GM12878 (cell line): ENCODE results near the gene DLG2. TPM values are rescaled to one million over a fixed set of nuclear protein-coding genes. Genes with fewer than 3 reads are reported as not detected.

Source experiments
- ATAC-seq: fragments of 200-7000 bp; cut with Tn5 transposase; 3 replicates; pipeline ENCODE4 v1.9.1; 2020; ENCODE audit warnings: mild to moderate bottlenecking, moderate library complexity
- BruUV-seq: library from RNA; stranded (reverse); fragments of 400-500 nt; replicated peaks from 2 replicates; lab custom pipeline; 2021; lab: Mats Ljungman, UMichigan
- CTCF ChIA-PET: fragments of 300-600 bp; sonication (Branson Sonifier 250); formaldehyde crosslinking; extraction: SDS; loops from one replicate; lab custom pipeline; 2021; ENCODE audit warnings: inconsistent platforms; lab: Yijun Ruan, JAX
- POLR2A ChIA-PET: fragments of 350-600 bp; formaldehyde crosslinking; extraction: SDS; loops from one replicate; lab custom pipeline; 2021; ENCODE audit warnings: inconsistent platforms; lab: Charles Lee
- RAD21 ChIA-PET: fragments of 300-600 bp; sonication (Branson Sonifier 250); formaldehyde crosslinking; loops from one replicate; lab custom pipeline; 2023; ENCODE audit warnings: antibody characterized with exemption; ENCODE audit not compliant: unreplicated experiment; lab: Charles Lee
- SMC1A ChIA-PET: fragments of 300-600 bp; sonication (Branson Sonifier 250); formaldehyde crosslinking; loops from one replicate; lab custom pipeline; 2023; ENCODE audit not compliant: unreplicated experiment, uncharacterized antibody; lab: Charles Lee
- DNase-seq: peaks from one replicate; pipeline ENCODE4 v3.0.0-alpha.2; 2011; ENCODE audit warnings: low read depth, low spot score
- FAIRE-seq: peaks from 3 replicates; lab custom pipeline; 2011; peaks lifted over from hg19 to GRCh38; lab: Jason Lieb, UNC
- H2AFZ ChIP-seq: 2 replicates; pipeline ENCODE4 v1.6.0; 2011; ENCODE audit warnings: low read depth, low read length, control low read depth; ENCODE audit not compliant: control insufficient read depth
- H3K27ac ChIP-seq: 2 replicates; pipeline ENCODE4 v1.5.1; 2011; ENCODE audit warnings: control low read depth; ENCODE audit not compliant: control insufficient read depth, insufficient read depth
- H3K27me3 ChIP-seq, 2 experiments: replicated peaks in 1 of 2; 2 replicates each; pipeline versions ENCODE4 v1.6.0 to v1.6.1; 2011; ENCODE audit warnings: low read length in 1 of 2; ENCODE audit not compliant: control insufficient read depth in 2 of 2, insufficient read depth in 2 of 2
- H3K36me3 ChIP-seq, 2 experiments: 2 replicates each; pipeline ENCODE4 v1.5.1; 2011; ENCODE audit warnings: low read length in 1 of 2; ENCODE audit not compliant: control insufficient read depth in 2 of 2, insufficient read depth in 2 of 2
- H3K4me1 ChIP-seq: 2 replicates; pipeline ENCODE4 v1.6.1; 2011; ENCODE audit warnings: mild to moderate bottlenecking, low read length, moderate library complexity, mixed read lengths; ENCODE audit not compliant: control insufficient read depth, insufficient read depth
- H3K4me2 ChIP-seq: 2 replicates; pipeline ENCODE4 v1.6.0; 2011; ENCODE audit warnings: control low read depth; ENCODE audit not compliant: control insufficient read depth, insufficient read depth
- H3K4me3 ChIP-seq: fragments of 200-600 bp; sonication (generic); 2 replicates; pipeline ENCODE4 v1.5.1; 2016
- H3K79me2 ChIP-seq: 2 replicates; pipeline ENCODE4 v1.6.0; 2011; ENCODE audit warnings: low read length; ENCODE audit not compliant: control insufficient read depth, insufficient read depth
- H3K9ac ChIP-seq: 2 replicates; pipeline ENCODE4 v1.8.0; 2011; ENCODE audit warnings: low read length, control low read depth, mixed read lengths; ENCODE audit not compliant: control insufficient read depth, insufficient read depth
- H3K9me3 ChIP-seq: replicated peaks from 3 replicates; pipeline ENCODE4 v1.5.1; 2011; ENCODE audit warnings: mild to moderate bottlenecking, low read length; ENCODE audit not compliant: control insufficient read depth, insufficient read depth
- H4K20me1 ChIP-seq: 2 replicates; pipeline ENCODE4 v1.6.0; 2011; ENCODE audit not compliant: control insufficient read depth, insufficient read depth
- BCL3 ChIP-seq: IDR thresholded peaks from 2 replicates; pipeline ENCODE4 v1.6.1; 2011; ENCODE audit warnings: borderline replicate concordance, low read depth, mild to moderate bottlenecking, moderate library complexity, low read length; ENCODE audit not compliant: insufficient read depth, poor library complexity, severe bottlenecking
- CHD4 ChIP-seq: fragments of 200-600 bp; sonication (generic); IDR thresholded peaks from 2 replicates; pipeline ENCODE4 v1.6.1; 2016; ENCODE audit warnings: mild to moderate bottlenecking
- CREB1 ChIP-seq: IDR thresholded peaks from 2 replicates; pipeline ENCODE4 v1.6.1; 2012; ENCODE audit warnings: low read depth, mild to moderate bottlenecking, inconsistent platforms
- EP300 ChIP-seq, 2 experiments: fragments of 150-350 bp in 1 of 2; IDR thresholded peaks; 2 replicates each; pipeline ENCODE4 v1.6.1; 2011 to 2012; ENCODE audit warnings: low read depth in 2 of 2, low read length in 2 of 2, borderline replicate concordance in 1 of 2, improper control_type of control experiment in 1 of 2, inconsistent platforms in 1 of 2; ENCODE audit not compliant: control insufficient read depth in 1 of 2
- NFYA ChIP-seq: IDR thresholded peaks from 2 replicates; pipeline ENCODE4 v1.6.1; 2011; ENCODE audit warnings: low read depth, mild to moderate bottlenecking, low read length, improper control_type of control experiment, borderline replicate concordance
- NR2F1 ChIP-seq: fragments of 450-650 bp; conservative IDR thresholded peaks from 2 replicates; pipeline ENCODE4 v1.6.1; 2017; ENCODE audit warnings: mild to moderate bottlenecking
- PRDM15 ChIP-seq: fragments of 450-650 bp; formaldehyde crosslinking; IDR thresholded peaks from 2 replicates; pipeline ENCODE4 v1.4.0; 2020; ENCODE audit warnings: mild to moderate bottlenecking, moderate library complexity
- RB1 ChIP-seq: fragments of 450-650 bp; formaldehyde crosslinking; IDR thresholded peaks from 2 replicates; pipeline ENCODE4 v1.6.1; 2017; ENCODE audit warnings: mild to moderate bottlenecking, borderline replicate concordance
- SUPT20H ChIP-seq: IDR thresholded peaks from 2 replicates; pipeline ENCODE4 v1.6.1; 2011; ENCODE audit warnings: low read depth, mild to moderate bottlenecking, low read length, moderate library complexity, borderline replicate concordance; ENCODE audit not compliant: control insufficient read depth
- ZNF622 ChIP-seq: fragments of 450-650 bp; IDR thresholded peaks from 2 replicates; pipeline ENCODE4 v1.6.1; 2017; ENCODE audit warnings: mild to moderate bottlenecking, inconsistent platforms
- ZNF687 ChIP-seq: fragments of 450-650 bp; IDR thresholded peaks from 2 replicates; pipeline ENCODE4 v1.6.1; 2017; ENCODE audit warnings: mild to moderate bottlenecking, moderate library complexity
- WGBS: methylation state at CpG from one replicate; pipeline ENCODE4 v1.1.6; 2016; ENCODE audit warnings: low lambda C conversion rate; ENCODE audit not compliant: insufficient replicate concordance, insufficient coverage; ENCODE audit errors: missing lambda C conversion rate; 5-methylcytosine and 5-hydroxymethylcytosine counted together
- in situ Hi-C: fragments of 300-500 bp; cut with MboI; formaldehyde crosslinking; loops from 9 replicates; pipeline ENCODE4 v1.14.3; 2018; ENCODE audit warnings: mixed read lengths
- intact Hi-C: fragments of 100-400 bp; cut with micrococcal nuclease; formaldehyde crosslinking; loops from one replicate; pipeline ENCODE4 v1.14.2; 2022; ENCODE audit not compliant: unreplicated experiment
- polyA plus RNA-seq, 11 experiments: library from polyadenylated mRNA; depleted of rRNA in 4 of 11; unstranded in 6 of 11; stranded (reverse) in 5 of 11; fragments of >200 nt; fragmentation: Nextera tagmentation in 4 of 11; fragmentation: Illumina TruSeq in 1 of 11; extraction: Ambion mirVana in 4 of 11; extraction: Trizol in 1 of 11; gene quantifications; 1 replicate in 1 of 11; 2 replicates in 10 of 11; pipeline versions ENCODE4 v1.2.1 to v1.2.3, GENCODE V29; 2011 to 2016; ENCODE audit warnings: inconsistent platforms in 2 of 11, missing spikeins in 2 of 11, low read depth in 1 of 11
- total RNA-seq, 4 experiments: library from RNA; depleted of rRNA in 3 of 4; stranded (reverse); fragments of >200 nt in 3 of 4; fragmentation: Illumina TruSeq in 1 of 4; extraction: Trizol in 1 of 4; gene quantifications; 2 replicates each; pipeline versions ENCODE4 v1.2.1 to v1.2.3, GENCODE V29; 2013 to 2021

Gene DLG2
- total and polyA plus RNA-seq, 10 of the 15 experiments (the other 5 are each of a cell fraction or from before 2014, with no cell fraction given) = 0.09 to 0.98 (median 0.35) TPM

GRCh38 chr11:84430661-84431060, 1196.5 kb downstream of the DLG2 start:
- ChIA-PET CTCF (no interaction called here), POLR2A (no interaction called here), RAD21 (no interaction called here), SMC1A (no interaction called here)
- no peaks in the 10 kb centered on the region; a peak in 1 of 4 replicates for H3K27me3 ChIP-seq
- H3K4me3 ChIP-seq = no peak overlapping the region
- no peak for DNase-seq
- no peaks in the 10 kb centered on the region for H3K9me3 ChIP-seq
- TF ChIP-seq SUPT20H (no peak), EP300 (IDR thresholded peaks at IDR 0.05; ENCODE audit: borderline replicate concordance in 1 of 2, control insufficient read depth in 1 of 2, low read depth in 2 of 2, low read length in 2 of 2) (no peak), ZNF687 (no peak), PRDM15 (CRISPR knock-in tag) (no peak), NFYA (no peak), CREB1 (no peak), CHD4 (no peak), ZNF622 (no peak), BCL3 (no peak), RB1 (no peak), NR2F1 (no peak)
- 22% methylated on average over 2 of the region's 2 CpGs for WGBS
- no peaks in the 10 kb centered on the region for H3K36me3 ChIP-seq
- no peaks in the 10 kb centered on the region; the same call in 1 of the 2 replicates for H4K20me1 ChIP-seq
- BruUV-seq = no TSS peak
- H3K4me2 ChIP-seq = no peak overlapping the region
- no peak overlapping the region for H3K27ac ChIP-seq
- in situ Hi-C loops (no loop called here), intact Hi-C loops (no loop called here)
- no peak overlapping the region for H2AFZ ChIP-seq
- ATAC-seq = no peak
- no peak overlapping the region for H3K9ac ChIP-seq
- no peaks in the 10 kb centered on the region for H3K79me2 ChIP-seq
- H3K4me1 ChIP-seq = no peaks in the 10 kb centered on the region
- no peak for FAIRE-seq
